ENCODE results near the gene GUCA2B. TPM values are rescaled to one million over a fixed set of nuclear protein-coding genes. Genes with fewer than 3 reads are reported as not detected.

GUCA2B gene
- total RNA-seq (2014; rRNA removed; shearing (Covaris generic)), result not detected in 2 replicates

DNA sequence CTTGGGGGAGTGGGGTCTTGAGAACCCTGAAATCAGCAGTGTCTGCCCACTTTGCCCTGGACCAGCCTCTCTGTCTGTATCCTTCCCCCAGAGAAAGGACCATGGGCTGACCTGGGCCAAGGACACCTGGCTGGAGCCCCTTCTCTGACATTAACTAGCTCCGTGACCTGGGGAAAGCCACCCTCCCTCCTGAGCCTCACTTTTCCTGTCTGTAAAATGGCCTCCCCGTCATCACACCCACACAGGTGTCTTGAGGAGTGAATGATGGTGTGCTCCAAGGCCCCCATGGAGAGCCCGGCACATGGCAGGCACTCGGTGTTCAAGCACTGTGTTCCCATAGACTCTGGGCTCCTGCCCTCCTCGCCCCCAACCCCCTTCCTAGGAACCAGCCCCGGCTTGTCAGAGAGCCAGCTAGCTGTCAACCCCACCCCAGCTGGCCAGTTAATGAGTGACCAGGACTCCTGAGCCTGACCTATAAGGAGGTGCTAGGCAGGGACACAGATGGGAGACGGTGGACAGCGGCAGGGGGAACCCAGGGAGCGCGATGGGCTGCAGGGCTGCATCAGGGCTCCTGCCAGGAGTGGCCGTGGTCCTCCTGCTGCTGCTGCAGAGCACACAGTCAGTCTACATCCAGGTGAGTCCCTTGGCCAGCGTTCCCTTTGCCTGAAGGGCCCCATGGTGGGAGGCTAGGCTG is at the start of gene GUCA2B:
TSS of gene GUCA2B (plus strand) at position 504 of the 694 bp plus-strand sequence. CDS start at position 545, 41 bp downstream.
- no peak within 1 kb of the TSS for H3K4me3 ChIP-seq (ENCODE audit: insufficient read depth, low read depth, low read length)
- DNase-seq, result no peak
- H3K27me3 ChIP-seq (ENCODE audit: control insufficient read depth, insufficient read depth, low read length), result no peaks in the 10 kb centered on the region
- no peaks in the 10 kb centered on the region for H3K36me3 ChIP-seq (replicated peaks; ENCODE audit: control insufficient read depth, insufficient read depth, low read length)

GRCh38 chr1:42105025-42105424 is 48.2 kb upstream of the GUCA2B start:
- Histone ChIP-seq H3K36me3 (replicated peaks; ENCODE audit: control insufficient read depth, insufficient read depth, low read length) (no peaks in the 10 kb centered on the region), H3K4me3 (ENCODE audit: insufficient read depth, low read depth, low read length) (no peak overlapping the region), H3K27me3 (ENCODE audit: control insufficient read depth, insufficient read depth, low read length) (no peaks in the 10 kb centered on the region)
- no peak for DNase-seq

DNA sequence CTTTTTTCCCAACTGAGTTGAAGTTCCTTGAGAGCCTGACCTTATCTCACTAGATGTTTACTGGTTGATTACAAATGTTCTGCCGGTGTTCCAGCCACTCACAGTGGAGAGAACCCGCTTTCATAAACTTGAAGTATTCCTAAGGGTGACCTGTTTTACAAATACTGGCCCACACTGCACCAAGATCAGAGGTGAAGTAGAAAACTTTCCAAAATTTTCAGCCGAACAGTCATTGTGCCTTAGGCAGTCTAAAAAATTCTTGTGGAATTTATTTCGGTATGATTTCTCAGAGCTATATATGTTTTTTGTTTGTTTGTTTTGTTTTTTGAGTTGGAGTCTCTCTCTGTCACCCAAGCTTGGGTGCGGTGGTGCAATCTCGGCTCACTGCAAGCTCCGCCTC is 44.9 kb upstream of the GUCA2B start:
- Histone ChIP-seq H3K4me3 (ENCODE audit: insufficient read depth, low read depth, low read length) (no peak overlapping the region), H3K36me3 (replicated peaks; ENCODE audit: control insufficient read depth, insufficient read depth, low read length) (no peaks in the 10 kb centered on the region), H3K27me3 (ENCODE audit: control insufficient read depth, insufficient read depth, low read length) (no peaks in the 10 kb centered on the region)
- DNase-seq, result no peak

- DNase-seq, result no peak
- no peaks in the 10 kb centered on the region for H3K27me3 ChIP-seq (ENCODE audit: control insufficient read depth, insufficient read depth, low read length)
- H3K4me3 ChIP-seq (ENCODE audit: insufficient read depth, low read depth, low read length), result no peak overlapping the region
- H3K36me3 ChIP-seq (replicated peaks; ENCODE audit: control insufficient read depth, insufficient read depth, low read length), result no peaks in the 10 kb centered on the region
Observed at GRCh38 chr1:42109600-42109999, 43.6 kb upstream of the GUCA2B start.

GRCh38 chr1:42114229-42114628 is 39.0 kb upstream of the GUCA2B start:
- no peak overlapping the region for H3K4me3 ChIP-seq (ENCODE audit: insufficient read depth, low read depth, low read length)
- H3K36me3 ChIP-seq (replicated peaks; ENCODE audit: control insufficient read depth, insufficient read depth, low read length), result no peaks in the 10 kb centered on the region
- H3K27me3 ChIP-seq (ENCODE audit: control insufficient read depth, insufficient read depth, low read length), result no peaks in the 10 kb centered on the region
- no peak for DNase-seq

DNA sequence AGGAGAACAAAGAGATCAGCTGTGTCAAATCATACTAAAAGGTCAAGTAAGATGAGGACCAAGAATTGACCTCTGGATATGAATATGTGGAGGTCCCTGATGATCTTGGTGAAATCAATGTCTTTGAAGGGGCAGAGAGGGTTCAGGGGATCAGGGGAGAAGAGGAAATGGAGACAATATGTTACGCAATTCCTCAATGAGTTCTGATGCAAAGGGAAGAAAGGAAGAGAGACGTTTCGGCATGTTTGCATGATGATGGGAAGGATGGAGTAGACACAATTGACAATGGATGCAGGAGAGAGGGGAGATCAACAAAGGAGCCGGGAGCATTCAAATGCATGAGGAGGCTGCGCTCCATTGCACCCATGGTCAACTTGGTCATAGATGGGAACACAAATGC is 36.0 kb upstream of the GUCA2B start:
- no peaks in the 10 kb centered on the region for H3K36me3 ChIP-seq (replicated peaks; ENCODE audit: control insufficient read depth, insufficient read depth, low read length)
- no peaks in the 10 kb centered on the region for H3K27me3 ChIP-seq (ENCODE audit: control insufficient read depth, insufficient read depth, low read length)
- no peak overlapping the region for H3K4me3 ChIP-seq (ENCODE audit: insufficient read depth, low read depth, low read length)
- no peak for DNase-seq

DNA sequence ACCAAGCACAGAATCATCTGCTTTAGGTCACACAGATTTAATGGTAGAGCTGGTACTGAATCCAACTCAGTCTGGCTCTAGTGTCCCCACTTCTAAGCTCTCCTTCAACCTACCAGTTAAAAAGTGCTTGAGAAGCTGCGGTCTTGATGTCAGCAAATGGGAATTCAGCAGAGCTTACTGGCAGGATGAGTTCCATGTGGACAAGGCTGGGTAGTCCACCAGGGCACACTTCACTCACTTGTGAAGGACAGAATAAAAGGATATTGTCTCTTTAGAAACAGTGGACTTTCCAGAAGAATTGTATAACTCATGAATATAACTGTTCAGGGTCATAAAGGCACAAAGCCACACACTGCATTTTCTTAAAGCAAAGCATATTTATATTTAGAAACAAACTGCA is 35.1 kb upstream of the GUCA2B start:
- Histone ChIP-seq H3K27me3 (ENCODE audit: control insufficient read depth, insufficient read depth, low read length) (no peaks in the 10 kb centered on the region), H3K36me3 (replicated peaks; ENCODE audit: control insufficient read depth, insufficient read depth, low read length) (no peaks in the 10 kb centered on the region), H3K4me3 (ENCODE audit: insufficient read depth, low read depth, low read length) (no peak overlapping the region)
- no peak for DNase-seq

- DNase-seq, result no peak
- Histone ChIP-seq H3K4me3 (ENCODE audit: insufficient read depth, low read depth, low read length) (no peak overlapping the region), H3K27me3 (ENCODE audit: control insufficient read depth, insufficient read depth, low read length) (no peaks in the 10 kb centered on the region), H3K36me3 (replicated peaks; ENCODE audit: control insufficient read depth, insufficient read depth, low read length) (no peaks in the 10 kb centered on the region)
Observed at GRCh38 chr1:42122408-42122807, 30.8 kb upstream of the GUCA2B start.

DNA sequence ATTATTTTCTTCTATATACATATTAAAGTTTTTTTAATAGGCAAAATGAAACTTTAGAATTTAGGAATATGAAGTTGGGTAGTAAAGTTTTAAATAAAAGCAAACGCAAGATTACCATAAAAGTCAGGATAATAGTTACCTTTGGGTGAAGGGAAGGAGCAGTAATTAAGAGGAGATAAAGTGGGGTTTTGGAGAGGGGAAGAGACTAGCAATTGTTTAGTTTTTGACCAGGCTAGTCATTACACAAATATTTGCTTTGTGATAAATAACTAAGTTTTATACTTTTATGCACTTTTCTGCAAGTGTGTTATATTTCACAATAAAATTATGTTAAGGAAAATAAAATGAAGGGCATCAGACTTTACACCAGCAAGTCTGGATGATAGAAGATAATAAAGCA is 27.7 kb upstream of the GUCA2B start:
- H3K4me3 ChIP-seq (ENCODE audit: insufficient read depth, low read depth, low read length), result no peak overlapping the region
- H3K36me3 ChIP-seq (replicated peaks; ENCODE audit: control insufficient read depth, insufficient read depth, low read length), result no peaks in the 10 kb centered on the region

DNA sequence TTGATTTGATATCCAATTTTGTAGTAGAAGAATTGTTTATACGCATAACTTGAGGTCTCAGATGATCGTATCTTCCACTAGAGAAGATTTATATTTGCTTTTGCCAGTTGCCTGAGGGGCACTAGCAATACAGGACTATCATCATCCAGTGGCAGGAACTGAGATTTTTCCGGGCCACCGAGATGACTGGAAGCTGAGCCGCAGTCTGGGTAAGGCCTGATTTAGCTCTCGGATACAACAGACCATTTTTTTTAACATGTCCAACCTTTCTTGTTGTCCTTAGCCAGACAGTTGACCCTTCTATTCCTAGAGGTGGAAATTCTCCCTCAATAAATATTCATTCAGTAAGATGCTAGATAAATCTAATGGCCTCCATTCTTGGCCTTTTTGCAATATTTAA is 25.4 kb upstream of the GUCA2B start:
- Histone ChIP-seq H3K27me3 (ENCODE audit: control insufficient read depth, insufficient read depth, low read length) (no peaks in the 10 kb centered on the region), H3K36me3 (replicated peaks; ENCODE audit: control insufficient read depth, insufficient read depth, low read length) (no peaks in the 10 kb centered on the region), H3K4me3 (ENCODE audit: insufficient read depth, low read depth, low read length) (no peak overlapping the region)
- DNase-seq, result no peak

More for the DNA sequence above, 27.7 kb upstream of the GUCA2B start:
- no peaks in the 10 kb centered on the region for H3K27me3 ChIP-seq (ENCODE audit: control insufficient read depth, insufficient read depth, low read length)
- DNase-seq, result no peak

GRCh38 chr1:42128499-42128898 is 24.7 kb upstream of the GUCA2B start:
- Histone ChIP-seq H3K27me3 (ENCODE audit: control insufficient read depth, insufficient read depth, low read length) (no peaks in the 10 kb centered on the region), H3K36me3 (replicated peaks; ENCODE audit: control insufficient read depth, insufficient read depth, low read length) (no peaks in the 10 kb centered on the region)
- DNase-seq, result no peak

GRCh38 chr1:42128964-42129363 is 24.2 kb upstream of the GUCA2B start:
- no peak for DNase-seq
- Histone ChIP-seq H3K27me3 (ENCODE audit: control insufficient read depth, insufficient read depth, low read length) (no peaks in the 10 kb centered on the region), H3K4me3 (ENCODE audit: insufficient read depth, low read depth, low read length) (no peak overlapping the region), H3K36me3 (replicated peaks; ENCODE audit: control insufficient read depth, insufficient read depth, low read length) (no peaks in the 10 kb centered on the region)

More at GRCh38 chr1:42128499-42128898, 24.7 kb upstream of the GUCA2B start:
- no peak overlapping the region for H3K4me3 ChIP-seq (ENCODE audit: insufficient read depth, low read depth, low read length)

DNA sequence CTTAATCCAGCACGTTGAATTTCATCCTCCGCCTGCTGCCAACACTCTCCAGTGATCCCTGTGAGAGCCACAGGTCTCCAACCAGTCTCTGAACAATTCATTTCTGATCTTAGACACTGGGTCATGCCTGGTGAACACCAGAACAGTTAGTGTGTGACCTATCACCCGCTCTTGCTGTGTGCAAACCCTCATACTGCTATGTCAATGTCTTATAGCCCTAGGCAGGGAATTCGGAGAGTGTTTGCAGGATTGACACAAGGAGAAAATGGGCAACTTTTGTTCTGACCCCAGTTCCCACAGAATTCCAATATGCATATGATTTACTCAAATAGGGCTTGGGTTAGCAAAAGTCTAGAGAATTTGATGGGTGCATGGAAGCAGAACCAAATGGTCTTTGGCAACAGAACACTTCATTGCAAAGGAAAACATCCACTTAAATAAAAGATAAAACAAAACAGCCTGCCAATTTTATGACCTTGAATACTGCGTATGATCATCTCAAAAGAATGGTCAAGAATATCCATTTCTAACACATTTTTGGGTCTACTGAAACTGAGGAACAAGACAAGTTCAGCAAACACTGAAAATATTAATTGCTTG is 23.0 kb upstream of the GUCA2B start:
- H3K36me3 ChIP-seq (replicated peaks; ENCODE audit: control insufficient read depth, insufficient read depth, low read length), result no peaks in the 10 kb centered on the region
- no peaks in the 10 kb centered on the region for H3K27me3 ChIP-seq (ENCODE audit: control insufficient read depth, insufficient read depth, low read length)
- DNase-seq, result no peak
- no peak overlapping the region for H3K4me3 ChIP-seq (ENCODE audit: insufficient read depth, low read depth, low read length)

DNA sequence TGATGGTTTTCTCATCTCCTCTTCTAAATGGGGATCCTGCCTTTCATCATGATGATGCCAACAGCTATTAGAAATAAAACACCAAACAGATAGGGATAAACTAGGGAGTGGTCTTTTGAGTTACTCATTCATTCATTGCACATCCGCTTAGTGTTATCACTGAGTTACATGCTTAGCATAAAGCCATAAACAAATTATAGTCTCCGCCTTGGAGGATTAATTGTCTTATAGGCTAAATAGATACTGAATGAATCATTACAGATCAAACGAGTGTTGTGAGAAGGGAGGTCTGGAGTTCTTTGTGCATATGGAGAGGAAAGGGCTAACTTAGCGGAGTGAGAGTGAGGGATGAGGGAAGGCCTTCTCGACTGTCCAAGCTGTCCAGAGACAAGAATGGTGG is 19.8 kb upstream of the GUCA2B start:
- no peak for DNase-seq
- no peaks in the 10 kb centered on the region for H3K36me3 ChIP-seq (replicated peaks; ENCODE audit: control insufficient read depth, insufficient read depth, low read length)
- H3K4me3 ChIP-seq (ENCODE audit: insufficient read depth, low read depth, low read length), result no peak overlapping the region
- H3K27me3 ChIP-seq (ENCODE audit: control insufficient read depth, insufficient read depth, low read length), result no peaks in the 10 kb centered on the region

DNA sequence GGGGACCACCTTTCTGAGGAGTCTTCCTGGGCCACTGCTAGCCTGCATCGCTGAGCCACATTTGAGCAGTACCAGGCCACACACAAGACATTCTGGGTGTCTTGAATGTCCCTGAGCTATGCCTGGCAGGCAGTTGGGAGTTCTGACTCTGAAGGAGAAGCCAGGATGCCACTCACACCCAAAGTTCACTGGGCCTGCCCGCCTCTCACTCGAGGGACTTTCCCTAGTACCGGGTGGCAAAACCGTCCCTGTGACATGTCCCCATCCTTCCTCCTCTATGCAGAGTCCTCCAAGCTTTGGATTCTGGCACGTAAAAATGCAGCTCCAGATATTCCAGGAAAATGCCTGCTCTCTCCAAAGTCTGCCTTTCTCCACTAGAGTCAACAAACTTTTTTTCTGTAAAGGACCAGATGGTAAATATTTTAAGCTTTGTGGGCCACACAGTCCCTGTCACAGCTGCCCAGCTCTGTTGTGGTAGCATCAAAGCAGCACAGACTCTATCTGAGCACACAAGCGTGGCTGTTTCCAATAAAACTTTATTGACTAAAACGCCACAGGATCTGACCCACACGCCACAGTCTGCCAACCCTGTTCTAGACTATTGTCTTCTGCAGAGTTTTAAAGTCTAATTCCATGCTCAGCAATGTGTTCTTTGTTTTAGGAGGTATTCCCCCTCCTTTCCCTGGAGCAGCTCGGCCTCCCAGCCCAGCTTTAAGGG is 19.2 kb upstream of the GUCA2B start:
- Histone ChIP-seq H3K36me3 (replicated peaks; ENCODE audit: control insufficient read depth, insufficient read depth, low read length) (no peaks in the 10 kb centered on the region), H3K27me3 (ENCODE audit: control insufficient read depth, insufficient read depth, low read length) (no peaks in the 10 kb centered on the region), H3K4me3 (ENCODE audit: insufficient read depth, low read depth, low read length) (no peak overlapping the region)
- no peak for DNase-seq
